ENCODE data around the gene SLC35D1. TPM values are rescaled to one million over a fixed set of nuclear protein-coding genes. Genes with fewer than 3 reads are reported as not detected.

SLC35D1 gene
- total and polyA plus RNA-seq, 9 of the 15 experiments (the other 6 are each of a cell fraction or from before 2014, with no cell fraction given) = 2.3 to 10.4 (median 6.4) TPM

DNA sequence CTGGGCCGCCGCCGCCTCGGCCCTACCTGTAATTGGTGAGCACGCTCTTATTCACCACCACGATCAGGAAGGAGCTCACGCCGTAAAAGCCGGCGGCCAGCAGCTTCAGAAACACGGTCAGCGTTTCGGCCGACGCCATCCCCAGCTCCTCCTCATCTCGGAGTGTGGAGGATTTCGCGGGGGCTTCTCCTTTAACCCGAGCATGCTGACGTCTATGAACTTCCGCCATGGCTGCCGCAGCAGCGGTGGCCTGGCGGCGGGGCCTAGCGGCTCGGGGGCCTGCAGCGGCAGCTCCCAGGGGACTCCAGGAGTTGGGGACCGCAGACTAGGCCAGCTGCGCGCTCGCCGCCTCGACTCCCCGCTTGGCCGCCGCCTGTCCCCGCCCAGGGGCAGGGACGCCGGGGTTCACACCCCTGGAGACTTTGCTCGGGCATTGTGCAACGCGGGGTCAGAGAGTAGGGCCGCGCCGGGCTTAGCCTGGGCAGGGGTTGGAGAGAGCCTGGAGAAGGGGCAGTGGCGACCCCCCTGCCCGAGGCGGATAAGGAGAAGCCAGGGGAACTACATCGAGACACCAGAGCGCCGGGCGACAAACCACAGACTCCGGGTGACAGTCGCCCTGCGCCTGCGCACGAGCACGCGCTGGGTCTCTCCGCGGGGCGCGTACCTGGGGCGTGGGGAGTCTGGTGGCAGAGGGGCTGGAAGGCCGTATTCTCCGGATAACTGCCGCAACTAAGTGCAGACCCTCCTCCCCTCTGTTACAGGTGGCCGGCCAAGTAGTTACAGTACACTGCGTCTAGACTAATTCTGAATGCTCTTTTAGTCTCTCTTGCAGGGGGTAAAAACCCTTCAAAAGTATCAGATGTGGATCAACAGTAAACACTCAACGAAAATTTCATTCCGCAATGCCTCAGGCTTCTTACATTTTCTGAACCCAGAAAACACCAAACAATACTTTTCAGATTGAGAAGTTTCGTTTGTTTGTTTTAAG is at the start of gene SLC35D1 (continued):
- TF ChIP-seq ADNP (tag; IDR thresholded peaks at IDR 0.05) (no peak), MAFG (tag; conservative IDR thresholded peaks at IDR 0.05) (no peak), BCL6 (CRISPR knock-in tag; IDR thresholded peaks at IDR 0.05) (no peak), FOS (IDR thresholded peaks at IDR 0.05; ENCODE audit: extremely low read depth, insufficient read length) (no peak), ZBED1 (IDR thresholded peaks at IDR 0.05) (no peak), ZNF589 (CRISPR knock-in tag; IDR thresholded peaks at IDR 0.05; ENCODE audit: low read depth) (no peak), GATA2 (CRISPR knock-in tag; IDR thresholded peaks at IDR 0.05) (no peak), ZNF644 (tag; IDR thresholded peaks at IDR 0.05; ENCODE audit: low read depth) (no peak), NFXL1 (CRISPR knock-in tag; IDR thresholded peaks at IDR 0.05) (no peak)
- TF ChIP-seq, protein P1, sequence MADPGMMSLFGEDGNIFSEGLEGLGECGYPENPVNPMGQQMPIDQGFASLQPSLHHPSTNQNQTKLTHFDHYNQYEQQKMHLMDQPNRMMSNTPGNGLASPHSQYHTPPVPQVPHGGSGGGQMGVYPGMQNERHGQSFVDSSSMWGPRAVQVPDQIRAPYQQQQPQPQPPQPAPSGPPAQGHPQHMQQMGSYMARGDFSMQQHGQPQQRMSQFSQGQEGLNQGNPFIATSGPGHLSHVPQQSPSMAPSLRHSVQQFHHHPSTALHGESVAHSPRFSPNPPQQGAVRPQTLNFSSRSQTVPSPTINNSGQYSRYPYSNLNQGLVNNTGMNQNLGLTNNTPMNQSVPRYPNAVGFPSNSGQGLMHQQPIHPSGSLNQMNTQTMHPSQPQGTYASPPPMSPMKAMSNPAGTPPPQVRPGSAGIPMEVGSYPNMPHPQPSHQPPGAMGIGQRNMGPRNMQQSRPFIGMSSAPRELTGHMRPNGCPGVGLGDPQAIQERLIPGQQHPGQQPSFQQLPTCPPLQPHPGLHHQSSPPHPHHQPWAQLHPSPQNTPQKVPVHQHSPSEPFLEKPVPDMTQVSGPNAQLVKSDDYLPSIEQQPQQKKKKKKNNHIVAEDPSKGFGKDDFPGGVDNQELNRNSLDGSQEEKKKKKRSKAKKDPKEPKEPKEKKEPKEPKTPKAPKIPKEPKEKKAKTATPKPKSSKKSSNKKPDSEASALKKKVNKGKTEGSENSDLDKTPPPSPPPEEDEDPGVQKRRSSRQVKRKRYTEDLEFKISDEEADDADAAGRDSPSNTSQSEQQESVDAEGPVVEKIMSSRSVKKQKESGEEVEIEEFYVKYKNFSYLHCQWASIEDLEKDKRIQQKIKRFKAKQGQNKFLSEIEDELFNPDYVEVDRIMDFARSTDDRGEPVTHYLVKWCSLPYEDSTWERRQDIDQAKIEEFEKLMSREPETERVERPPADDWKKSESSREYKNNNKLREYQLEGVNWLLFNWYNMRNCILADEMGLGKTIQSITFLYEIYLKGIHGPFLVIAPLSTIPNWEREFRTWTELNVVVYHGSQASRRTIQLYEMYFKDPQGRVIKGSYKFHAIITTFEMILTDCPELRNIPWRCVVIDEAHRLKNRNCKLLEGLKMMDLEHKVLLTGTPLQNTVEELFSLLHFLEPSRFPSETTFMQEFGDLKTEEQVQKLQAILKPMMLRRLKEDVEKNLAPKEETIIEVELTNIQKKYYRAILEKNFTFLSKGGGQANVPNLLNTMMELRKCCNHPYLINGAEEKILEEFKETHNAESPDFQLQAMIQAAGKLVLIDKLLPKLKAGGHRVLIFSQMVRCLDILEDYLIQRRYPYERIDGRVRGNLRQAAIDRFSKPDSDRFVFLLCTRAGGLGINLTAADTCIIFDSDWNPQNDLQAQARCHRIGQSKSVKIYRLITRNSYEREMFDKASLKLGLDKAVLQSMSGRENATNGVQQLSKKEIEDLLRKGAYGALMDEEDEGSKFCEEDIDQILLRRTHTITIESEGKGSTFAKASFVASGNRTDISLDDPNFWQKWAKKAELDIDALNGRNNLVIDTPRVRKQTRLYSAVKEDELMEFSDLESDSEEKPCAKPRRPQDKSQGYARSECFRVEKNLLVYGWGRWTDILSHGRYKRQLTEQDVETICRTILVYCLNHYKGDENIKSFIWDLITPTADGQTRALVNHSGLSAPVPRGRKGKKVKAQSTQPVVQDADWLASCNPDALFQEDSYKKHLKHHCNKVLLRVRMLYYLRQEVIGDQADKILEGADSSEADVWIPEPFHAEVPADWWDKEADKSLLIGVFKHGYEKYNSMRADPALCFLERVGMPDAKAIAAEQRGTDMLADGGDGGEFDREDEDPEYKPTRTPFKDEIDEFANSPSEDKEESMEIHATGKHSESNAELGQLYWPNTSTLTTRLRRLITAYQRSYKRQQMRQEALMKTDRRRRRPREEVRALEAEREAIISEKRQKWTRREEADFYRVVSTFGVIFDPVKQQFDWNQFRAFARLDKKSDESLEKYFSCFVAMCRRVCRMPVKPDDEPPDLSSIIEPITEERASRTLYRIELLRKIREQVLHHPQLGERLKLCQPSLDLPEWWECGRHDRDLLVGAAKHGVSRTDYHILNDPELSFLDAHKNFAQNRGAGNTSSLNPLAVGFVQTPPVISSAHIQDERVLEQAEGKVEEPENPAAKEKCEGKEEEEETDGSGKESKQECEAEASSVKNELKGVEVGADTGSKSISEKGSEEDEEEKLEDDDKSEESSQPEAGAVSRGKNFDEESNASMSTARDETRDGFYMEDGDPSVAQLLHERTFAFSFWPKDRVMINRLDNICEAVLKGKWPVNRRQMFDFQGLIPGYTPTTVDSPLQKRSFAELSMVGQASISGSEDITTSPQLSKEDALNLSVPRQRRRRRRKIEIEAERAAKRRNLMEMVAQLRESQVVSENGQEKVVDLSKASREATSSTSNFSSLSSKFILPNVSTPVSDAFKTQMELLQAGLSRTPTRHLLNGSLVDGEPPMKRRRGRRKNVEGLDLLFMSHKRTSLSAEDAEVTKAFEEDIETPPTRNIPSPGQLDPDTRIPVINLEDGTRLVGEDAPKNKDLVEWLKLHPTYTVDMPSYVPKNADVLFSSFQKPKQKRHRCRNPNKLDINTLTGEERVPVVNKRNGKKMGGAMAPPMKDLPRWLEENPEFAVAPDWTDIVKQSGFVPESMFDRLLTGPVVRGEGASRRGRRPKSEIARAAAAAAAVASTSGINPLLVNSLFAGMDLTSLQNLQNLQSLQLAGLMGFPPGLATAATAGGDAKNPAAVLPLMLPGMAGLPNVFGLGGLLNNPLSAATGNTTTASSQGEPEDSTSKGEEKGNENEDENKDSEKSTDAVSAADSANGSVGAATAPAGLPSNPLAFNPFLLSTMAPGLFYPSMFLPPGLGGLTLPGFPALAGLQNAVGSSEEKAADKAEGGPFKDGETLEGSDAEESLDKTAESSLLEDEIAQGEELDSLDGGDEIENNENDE (IDR thresholded peaks at IDR 0.05; ENCODE audit: low read depth, low read length) = peak; percentile 94
- TF ChIP-seq, protein P2, sequence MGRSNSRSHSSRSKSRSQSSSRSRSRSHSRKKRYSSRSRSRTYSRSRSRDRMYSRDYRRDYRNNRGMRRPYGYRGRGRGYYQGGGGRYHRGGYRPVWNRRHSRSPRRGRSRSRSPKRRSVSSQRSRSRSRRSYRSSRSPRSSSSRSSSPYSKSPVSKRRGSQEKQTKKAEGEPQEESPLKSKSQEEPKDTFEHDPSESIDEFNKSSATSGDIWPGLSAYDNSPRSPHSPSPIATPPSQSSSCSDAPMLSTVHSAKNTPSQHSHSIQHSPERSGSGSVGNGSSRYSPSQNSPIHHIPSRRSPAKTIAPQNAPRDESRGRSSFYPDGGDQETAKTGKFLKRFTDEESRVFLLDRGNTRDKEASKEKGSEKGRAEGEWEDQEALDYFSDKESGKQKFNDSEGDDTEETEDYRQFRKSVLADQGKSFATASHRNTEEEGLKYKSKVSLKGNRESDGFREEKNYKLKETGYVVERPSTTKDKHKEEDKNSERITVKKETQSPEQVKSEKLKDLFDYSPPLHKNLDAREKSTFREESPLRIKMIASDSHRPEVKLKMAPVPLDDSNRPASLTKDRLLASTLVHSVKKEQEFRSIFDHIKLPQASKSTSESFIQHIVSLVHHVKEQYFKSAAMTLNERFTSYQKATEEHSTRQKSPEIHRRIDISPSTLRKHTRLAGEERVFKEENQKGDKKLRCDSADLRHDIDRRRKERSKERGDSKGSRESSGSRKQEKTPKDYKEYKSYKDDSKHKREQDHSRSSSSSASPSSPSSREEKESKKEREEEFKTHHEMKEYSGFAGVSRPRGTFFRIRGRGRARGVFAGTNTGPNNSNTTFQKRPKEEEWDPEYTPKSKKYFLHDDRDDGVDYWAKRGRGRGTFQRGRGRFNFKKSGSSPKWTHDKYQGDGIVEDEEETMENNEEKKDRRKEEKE (IDR thresholded peaks at IDR 0.05; ENCODE audit: borderline replicate concordance in 1 of 2, control insufficient read depth in 1 of 2, low read depth in 2 of 2, low read length in 1 of 2) = no peak
